HEK293 (cell line): ENCODE results near the gene ZC3H18.

Source experiments
- FEZF1 ChIP-seq: fragments of 450-650 bp; formaldehyde crosslinking; IDR thresholded peaks from 2 replicates; pipeline ENCODE4 v1.5.1; 2016; ENCODE audit warnings: missing biosample characterization, missing genetic modification characterization
- HOXA7 ChIP-seq: sonication (generic); formaldehyde crosslinking; IDR thresholded peaks from 2 replicates; pipeline ENCODE4 v1.8.1; 2022; ENCODE audit warnings: missing genetic modification reagents, borderline replicate concordance
- KLF1 ChIP-seq: fragments of 450-650 bp; formaldehyde crosslinking; IDR thresholded peaks from 2 replicates; pipeline ENCODE4 v1.5.1; 2016; ENCODE audit warnings: missing biosample characterization, missing genetic modification characterization
- MYNN ChIP-seq: fragments of 450-650 bp; formaldehyde crosslinking; IDR thresholded peaks from 2 replicates; pipeline ENCODE4 v1.5.1; 2016; ENCODE audit warnings: missing biosample characterization, missing genetic modification characterization, borderline replicate concordance
- ZNF155 ChIP-seq: fragments of 450-650 bp; formaldehyde crosslinking; IDR thresholded peaks from 2 replicates; pipeline ENCODE4 v1.5.1; 2016; ENCODE audit warnings: missing biosample characterization, missing genetic modification characterization
- ZNF211 ChIP-seq: fragments of 450-650 bp; formaldehyde crosslinking; IDR thresholded peaks from 2 replicates; pipeline ENCODE4 v1.5.1; 2016; ENCODE audit warnings: low read depth, missing biosample characterization, missing genetic modification characterization
- ZNF394 ChIP-seq: fragments of 450-650 bp; formaldehyde crosslinking; IDR thresholded peaks from 2 replicates; pipeline ENCODE4 v1.5.1; 2016; ENCODE audit warnings: missing biosample characterization, missing genetic modification characterization, mild to moderate bottlenecking, moderate library complexity, borderline replicate concordance
- ZNF548 ChIP-seq: fragments of 450-650 bp; formaldehyde crosslinking; IDR thresholded peaks from 2 replicates; pipeline ENCODE4 v1.5.1; 2016; ENCODE audit warnings: missing biosample characterization, missing genetic modification characterization
- ZNF837 ChIP-seq: fragments of 450-650 bp; formaldehyde crosslinking; IDR thresholded peaks from 2 replicates; pipeline ENCODE4 v1.5.1; 2016; ENCODE audit warnings: missing biosample characterization, missing genetic modification characterization
- TF ChIP-seq, protein P1 (sequence below): fragments of 450-650 bp; formaldehyde crosslinking; IDR thresholded peaks from 2 replicates; pipeline ENCODE4 v1.5.1; 2016; ENCODE audit warnings: missing biosample characterization, missing genetic modification characterization
- TF ChIP-seq, protein P2 (sequence below): fragments of 450-650 bp; formaldehyde crosslinking; IDR thresholded peaks from 2 replicates; pipeline ENCODE4 v1.5.1; 2016; ENCODE audit warnings: missing biosample characterization, missing genetic modification characterization

DNA sequence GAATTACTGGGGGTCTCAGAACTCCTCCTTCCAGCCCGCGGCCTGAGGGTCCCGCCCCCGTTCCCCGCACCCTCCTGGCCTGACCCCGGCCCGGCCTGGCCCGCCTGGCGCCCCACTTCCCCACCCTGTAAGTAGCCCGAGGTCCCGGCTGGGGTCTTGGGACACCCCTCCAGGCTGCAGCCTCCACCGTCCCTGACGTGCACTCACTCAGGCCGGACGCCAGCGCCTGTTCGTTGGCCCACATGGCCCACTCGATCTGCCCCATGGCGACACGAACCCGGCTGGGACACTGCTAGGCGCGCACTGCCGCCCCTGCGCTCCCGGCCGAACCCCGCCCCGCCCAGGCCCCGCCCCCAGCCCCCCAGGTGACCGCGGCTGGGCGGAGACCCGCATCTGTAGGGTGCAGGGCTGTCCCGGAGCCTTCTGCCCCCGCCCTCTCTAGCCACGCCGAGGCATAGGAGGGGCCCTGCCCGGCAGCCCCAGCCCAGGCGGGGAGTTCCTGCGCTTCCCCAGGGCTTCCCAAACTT lies 80.6 kb downstream of the ZC3H18 start, which contains the start of gene CYBA:
- TF ChIP-seq, protein P1, sequence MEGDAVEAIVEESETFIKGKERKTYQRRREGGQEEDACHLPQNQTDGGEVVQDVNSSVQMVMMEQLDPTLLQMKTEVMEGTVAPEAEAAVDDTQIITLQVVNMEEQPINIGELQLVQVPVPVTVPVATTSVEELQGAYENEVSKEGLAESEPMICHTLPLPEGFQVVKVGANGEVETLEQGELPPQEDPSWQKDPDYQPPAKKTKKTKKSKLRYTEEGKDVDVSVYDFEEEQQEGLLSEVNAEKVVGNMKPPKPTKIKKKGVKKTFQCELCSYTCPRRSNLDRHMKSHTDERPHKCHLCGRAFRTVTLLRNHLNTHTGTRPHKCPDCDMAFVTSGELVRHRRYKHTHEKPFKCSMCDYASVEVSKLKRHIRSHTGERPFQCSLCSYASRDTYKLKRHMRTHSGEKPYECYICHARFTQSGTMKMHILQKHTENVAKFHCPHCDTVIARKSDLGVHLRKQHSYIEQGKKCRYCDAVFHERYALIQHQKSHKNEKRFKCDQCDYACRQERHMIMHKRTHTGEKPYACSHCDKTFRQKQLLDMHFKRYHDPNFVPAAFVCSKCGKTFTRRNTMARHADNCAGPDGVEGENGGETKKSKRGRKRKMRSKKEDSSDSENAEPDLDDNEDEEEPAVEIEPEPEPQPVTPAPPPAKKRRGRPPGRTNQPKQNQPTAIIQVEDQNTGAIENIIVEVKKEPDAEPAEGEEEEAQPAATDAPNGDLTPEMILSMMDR: no peak
- TF ChIP-seq ZNF548 (tag by site-specific recombination): no peak
- no peak for TF ChIP-seq ZNF837 (tag by site-specific recombination)
- TF ChIP-seq HOXA7 (CRISPR knock-in tag): no peak
- TF ChIP-seq, protein P2, sequence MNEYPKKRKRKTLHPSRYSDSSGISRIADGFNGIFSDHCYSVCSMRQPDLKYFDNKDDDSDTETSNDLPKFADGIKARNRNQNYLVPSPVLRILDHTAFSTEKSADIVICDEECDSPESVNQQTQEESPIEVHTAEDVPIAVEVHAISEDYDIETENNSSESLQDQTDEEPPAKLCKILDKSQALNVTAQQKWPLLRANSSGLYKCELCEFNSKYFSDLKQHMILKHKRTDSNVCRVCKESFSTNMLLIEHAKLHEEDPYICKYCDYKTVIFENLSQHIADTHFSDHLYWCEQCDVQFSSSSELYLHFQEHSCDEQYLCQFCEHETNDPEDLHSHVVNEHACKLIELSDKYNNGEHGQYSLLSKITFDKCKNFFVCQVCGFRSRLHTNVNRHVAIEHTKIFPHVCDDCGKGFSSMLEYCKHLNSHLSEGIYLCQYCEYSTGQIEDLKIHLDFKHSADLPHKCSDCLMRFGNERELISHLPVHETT (tag by site-specific recombination): no peak
- TF ChIP-seq KLF1: peak; percentile 73
- no peak for TF ChIP-seq ZNF155 (tag by site-specific recombination)
- no peak for TF ChIP-seq ZNF394
- TF ChIP-seq ZNF211 (tag by site-specific recombination): no peak
- no peak for TF ChIP-seq FEZF1 (tag by site-specific recombination)
- TF ChIP-seq MYNN (tag by site-specific recombination): no peak
